Prostate gland (tissue), 2 donors: ENCODE data around the gene LFNG.

ENCODE experiments used
- POLR2A ChIP-seq: fragments of 450-650 bp; IDR thresholded peaks from one replicate; pipeline ENCODE4 v1.6.1; 2016; ENCODE audit warnings: antibody characterized with exemption, mild to moderate bottlenecking
- POLR2AphosphoS5 ChIP-seq: sonication (generic); formaldehyde crosslinking; IDR thresholded peaks from one replicate; pipeline ENCODE4 v1.6.1; 2017; ENCODE audit warnings: antibody characterized with exemption
- TF ChIP-seq, protein P1 (sequence below), 4 experiments: fragments of 200-600 bp in 2 of 4; fragments of 450-650 bp in 2 of 4; sonication (generic) in 2 of 4; IDR thresholded peaks; 1 replicate in 3 of 4; 2 replicates in 1 of 4; pipeline ENCODE4 v1.5.1; 2016 to 2019; ENCODE audit warnings: antibody characterized with exemption in 4 of 4, mild to moderate bottlenecking in 2 of 4, moderate library complexity in 2 of 4

GRCh38 chr7:2476298-2476697, 43.3 kb upstream of the LFNG start, which contains the start of gene GRIFIN:
- TF ChIP-seq, protein P1, sequence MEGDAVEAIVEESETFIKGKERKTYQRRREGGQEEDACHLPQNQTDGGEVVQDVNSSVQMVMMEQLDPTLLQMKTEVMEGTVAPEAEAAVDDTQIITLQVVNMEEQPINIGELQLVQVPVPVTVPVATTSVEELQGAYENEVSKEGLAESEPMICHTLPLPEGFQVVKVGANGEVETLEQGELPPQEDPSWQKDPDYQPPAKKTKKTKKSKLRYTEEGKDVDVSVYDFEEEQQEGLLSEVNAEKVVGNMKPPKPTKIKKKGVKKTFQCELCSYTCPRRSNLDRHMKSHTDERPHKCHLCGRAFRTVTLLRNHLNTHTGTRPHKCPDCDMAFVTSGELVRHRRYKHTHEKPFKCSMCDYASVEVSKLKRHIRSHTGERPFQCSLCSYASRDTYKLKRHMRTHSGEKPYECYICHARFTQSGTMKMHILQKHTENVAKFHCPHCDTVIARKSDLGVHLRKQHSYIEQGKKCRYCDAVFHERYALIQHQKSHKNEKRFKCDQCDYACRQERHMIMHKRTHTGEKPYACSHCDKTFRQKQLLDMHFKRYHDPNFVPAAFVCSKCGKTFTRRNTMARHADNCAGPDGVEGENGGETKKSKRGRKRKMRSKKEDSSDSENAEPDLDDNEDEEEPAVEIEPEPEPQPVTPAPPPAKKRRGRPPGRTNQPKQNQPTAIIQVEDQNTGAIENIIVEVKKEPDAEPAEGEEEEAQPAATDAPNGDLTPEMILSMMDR (IDR thresholded peaks at IDR 0.05): no peak
- no peak for TF ChIP-seq POLR2A
- no peak for TF ChIP-seq POLR2AphosphoS5
